Activated CD8-positive, alpha-beta T cell treated with anti-CD3 and anti-CD28 coated beads for 36 hours (primary cell): ENCODE measurements around the gene ASCL5. TPM values are rescaled to one million over a fixed set of nuclear protein-coding genes. Genes with fewer than 3 reads are reported as not detected.

Experiments
- ATAC-seq: fragments of 200-7000 bp; cut with Tn5 transposase; one replicate; pipeline ENCODE4 v1.10.0; 2021; ENCODE audit warnings: mild to moderate bottlenecking, moderate library complexity
- CTCF ChIA-PET: fragments of 350-600 bp; sonication (Branson Sonifier 250); formaldehyde crosslinking; loops from one replicate; lab custom pipeline; 2021; ENCODE audit warnings: antibody characterized with exemption; lab: Charles Lee
- POLR2A ChIA-PET: fragments of 350-600 bp; sonication (Branson Sonifier 250); formaldehyde crosslinking; loops from one replicate; lab custom pipeline; 2021; ENCODE audit warnings: antibody characterized with exemption; lab: Charles Lee
- DNase-seq: peaks from one replicate; pipeline ENCODE4 v3.0.0-alpha.2; 2020
- H3K27ac Mint-ChIP-seq: one replicate; pipeline ENCODE4 v1.8.0; 2021; ENCODE audit warnings: mild to moderate bottlenecking, mixed read lengths
- H3K27me3 Mint-ChIP-seq: one replicate; pipeline ENCODE4 v1.8.0; 2021; ENCODE audit warnings: mixed read lengths
- H3K36me3 Mint-ChIP-seq: one replicate; pipeline ENCODE4 v1.8.0; 2021; ENCODE audit warnings: low read depth, mixed read lengths
- H3K4me1 Mint-ChIP-seq: one replicate; pipeline ENCODE4 v1.8.0; 2021; ENCODE audit warnings: low read depth, mixed read lengths
- H3K4me3 Mint-ChIP-seq: one replicate; pipeline ENCODE4 v1.8.0; 2021; ENCODE audit warnings: mild to moderate bottlenecking, moderate library complexity, mixed read lengths
- H3K9me3 Mint-ChIP-seq: one replicate; pipeline ENCODE4 v1.8.0; 2021; ENCODE audit warnings: mixed read lengths
- intact Hi-C: fragments of 100-400 bp; cut with micrococcal nuclease; formaldehyde crosslinking; loops from one replicate; pipeline ENCODE4 v1.10.0; 2022
- total RNA-seq, 2 experiments: library from RNA; stranded (reverse); gene quantifications; one replicate each; pipeline ENCODE4 v1.2.3, GENCODE V29; 2021
- TF ChIP-seq, protein P1 (sequence below): fragments of 200-600 bp; IDR thresholded peaks from one replicate; pipeline ENCODE4 v1.8.0; 2022; ENCODE audit warnings: antibody characterized with exemption, mild to moderate bottlenecking

Gene ASCL5
- total RNA-seq, 2 experiments from 2014 or later, result 0.29 to 0.36 TPM

DNA sequence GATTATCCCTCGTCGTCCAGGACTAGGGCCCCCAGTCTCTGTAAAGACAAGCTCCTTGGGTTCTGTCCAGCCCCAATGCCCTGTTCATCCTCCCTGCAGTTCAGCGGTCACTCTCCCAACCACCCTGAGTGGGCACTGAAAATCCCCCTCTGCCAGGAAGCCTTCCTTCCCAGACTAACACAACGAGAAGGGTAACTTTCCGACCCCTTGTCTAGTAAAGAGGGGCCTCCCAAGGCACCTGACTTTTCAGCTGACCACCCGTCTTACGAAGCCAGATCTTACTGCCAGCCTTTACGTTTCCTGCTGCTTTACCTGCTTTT lies 13.9 kb upstream of the ASCL5 start:
- ChIA-PET POLR2A (no interaction called here), CTCF (interaction anchor here (0.9 to 1.8 kb wide), 3 partner anchors 22 to 168 kb away, joined by 3 to 6 read pairs (median 5); no protein-coding TSS in a partner anchor)
- H3K4me3 Mint-ChIP-seq, result no peak overlapping the region
- H3K4me1 Mint-ChIP-seq, result no peaks in the 10 kb centered on the region
- DNase-seq (no peak), ATAC-seq (no peak)
- H3K36me3 Mint-ChIP-seq, result peaks cover 12% of the 10 kb centered on the region
- TF ChIP-seq, protein P1, sequence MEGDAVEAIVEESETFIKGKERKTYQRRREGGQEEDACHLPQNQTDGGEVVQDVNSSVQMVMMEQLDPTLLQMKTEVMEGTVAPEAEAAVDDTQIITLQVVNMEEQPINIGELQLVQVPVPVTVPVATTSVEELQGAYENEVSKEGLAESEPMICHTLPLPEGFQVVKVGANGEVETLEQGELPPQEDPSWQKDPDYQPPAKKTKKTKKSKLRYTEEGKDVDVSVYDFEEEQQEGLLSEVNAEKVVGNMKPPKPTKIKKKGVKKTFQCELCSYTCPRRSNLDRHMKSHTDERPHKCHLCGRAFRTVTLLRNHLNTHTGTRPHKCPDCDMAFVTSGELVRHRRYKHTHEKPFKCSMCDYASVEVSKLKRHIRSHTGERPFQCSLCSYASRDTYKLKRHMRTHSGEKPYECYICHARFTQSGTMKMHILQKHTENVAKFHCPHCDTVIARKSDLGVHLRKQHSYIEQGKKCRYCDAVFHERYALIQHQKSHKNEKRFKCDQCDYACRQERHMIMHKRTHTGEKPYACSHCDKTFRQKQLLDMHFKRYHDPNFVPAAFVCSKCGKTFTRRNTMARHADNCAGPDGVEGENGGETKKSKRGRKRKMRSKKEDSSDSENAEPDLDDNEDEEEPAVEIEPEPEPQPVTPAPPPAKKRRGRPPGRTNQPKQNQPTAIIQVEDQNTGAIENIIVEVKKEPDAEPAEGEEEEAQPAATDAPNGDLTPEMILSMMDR, result no peak
- intact Hi-C loops, result no loop called here
- H3K9me3 Mint-ChIP-seq, result no peaks in the 10 kb centered on the region
- no peak overlapping the region for H3K27ac Mint-ChIP-seq
- H3K27me3 Mint-ChIP-seq, result no peaks in the 10 kb centered on the region

DNA sequence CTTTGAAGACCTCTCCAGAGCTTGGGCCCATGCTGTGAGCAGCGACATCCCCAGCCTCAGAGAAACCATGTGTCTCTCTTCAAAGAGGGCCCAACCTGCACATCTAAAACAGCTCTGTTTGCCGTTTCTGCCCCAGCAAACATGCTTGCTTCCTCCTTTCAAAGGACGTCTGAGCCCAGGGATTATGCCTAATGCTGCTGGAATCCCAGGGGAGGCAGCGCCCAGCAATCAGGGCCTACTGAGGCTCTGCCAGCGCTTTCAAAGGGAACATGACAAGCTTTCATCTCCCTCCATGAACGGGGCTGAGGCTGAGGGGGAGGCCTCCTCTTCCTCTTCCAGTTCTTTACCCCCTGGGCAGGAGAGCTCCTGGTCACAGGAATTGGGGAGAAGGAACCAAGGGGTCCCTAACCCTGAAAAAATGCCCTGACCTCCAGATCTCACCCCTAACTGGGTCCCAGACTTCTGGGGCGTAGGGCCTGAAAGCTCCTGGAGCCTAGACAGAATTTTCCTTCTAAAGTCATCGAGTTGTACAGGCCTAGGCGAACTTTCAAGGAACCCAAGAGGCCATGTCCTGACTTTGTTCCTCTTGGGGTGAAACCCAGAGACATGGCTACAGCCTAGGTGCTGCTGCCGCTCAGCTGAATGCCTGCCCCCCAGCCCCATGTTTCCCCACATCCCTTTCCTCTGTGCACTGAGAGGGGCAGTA lies 13.4 kb upstream of the ASCL5 start:
- ChIA-PET CTCF (interaction anchor here (0.9 to 1.8 kb wide), 3 partner anchors 21 to 168 kb away, joined by 3 to 6 read pairs (median 5); no protein-coding TSS in a partner anchor), POLR2A (interaction anchor here (0.5 kb wide), 1 partner anchor 37 kb away, joined by 3 read pairs; no protein-coding TSS in a partner anchor)
- H3K4me3 Mint-ChIP-seq, result no peak overlapping the region
- intact Hi-C loops, result no loop called here
- no peak for ATAC-seq
- no peak overlapping the region for H3K27ac Mint-ChIP-seq
- TF ChIP-seq, protein P1, result no peak
- no peaks in the 10 kb centered on the region for H3K4me1 Mint-ChIP-seq
- peaks cover 12% of the 10 kb centered on the region for H3K36me3 Mint-ChIP-seq
- H3K9me3 Mint-ChIP-seq, result no peaks in the 10 kb centered on the region
- H3K27me3 Mint-ChIP-seq, result no peaks in the 10 kb centered on the region
- no peak for DNase-seq

DNA sequence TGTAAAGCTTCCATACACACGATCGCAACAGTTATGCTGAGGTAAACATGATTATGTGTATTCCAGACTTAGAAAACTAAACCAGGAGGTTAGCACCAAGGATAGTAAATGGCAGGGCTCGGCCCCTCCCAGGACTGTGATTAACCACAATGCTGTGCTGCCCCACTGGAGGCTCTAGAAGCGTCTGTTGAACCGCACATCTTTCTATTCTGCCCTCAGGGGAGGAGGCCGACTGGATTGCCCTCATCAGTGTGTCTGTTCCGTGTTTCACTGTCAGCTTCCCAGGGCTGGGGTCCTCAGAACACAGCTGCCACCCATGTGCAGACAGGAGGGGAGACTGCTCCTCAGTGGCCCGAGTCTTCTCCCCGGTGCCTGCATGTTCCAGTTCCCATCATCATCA lies 12.8 kb upstream of the ASCL5 start:
- intact Hi-C loops, result no loop called here
- no peaks in the 10 kb centered on the region for H3K9me3 Mint-ChIP-seq
- ChIA-PET POLR2A (interaction anchor here (0.5 kb wide), 1 partner anchor 37 kb away, joined by 3 read pairs; no protein-coding TSS in a partner anchor), CTCF (interaction anchor here (1.4 to 1.8 kb wide), 2 partner anchors 21 to 83 kb away, joined by 5 to 6 read pairs; no protein-coding TSS in a partner anchor)
- no peak overlapping the region for H3K27ac Mint-ChIP-seq
- no peak for DNase-seq
- H3K4me1 Mint-ChIP-seq, result no peaks in the 10 kb centered on the region
- TF ChIP-seq, protein P1, result no peak
- ATAC-seq, result no peak
- H3K36me3 Mint-ChIP-seq, result peaks cover 13% of the 10 kb centered on the region
- no peaks in the 10 kb centered on the region for H3K27me3 Mint-ChIP-seq
- H3K4me3 Mint-ChIP-seq, result no peak overlapping the region

DNA sequence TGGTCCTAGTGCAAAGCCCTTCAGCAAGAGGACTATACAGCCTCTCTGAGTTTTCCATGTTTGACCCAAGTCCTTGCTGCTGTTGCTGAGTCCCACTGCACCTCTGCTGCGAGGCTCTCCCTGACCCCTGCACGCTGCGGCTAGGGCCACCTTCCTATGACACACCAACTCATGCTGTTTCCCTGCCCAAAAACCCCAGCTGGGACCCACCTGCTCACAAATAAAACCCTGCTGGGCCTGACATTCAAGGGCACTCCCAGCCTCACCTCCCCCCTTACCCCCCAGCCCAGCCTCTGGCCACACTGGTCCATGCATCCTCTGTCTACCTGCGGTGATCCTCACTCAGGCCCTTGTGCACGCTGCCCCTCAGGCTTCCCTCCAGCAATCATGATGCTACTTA lies 12.3 kb upstream of the ASCL5 start:
- CTCF ChIA-PET, result interaction anchor here (1.4 kb wide), 1 partner anchor 20 kb away, joined by 3 read pairs; no protein-coding TSS in a partner anchor
- intact Hi-C loops, result no loop called here
- TF ChIP-seq, protein P1, result no peak
- Mint-ChIP-seq H3K9me3 (no peaks in the 10 kb centered on the region), H3K27me3 (no peaks in the 10 kb centered on the region), H3K27ac (no peak overlapping the region), H3K4me3 (no peak overlapping the region), H3K36me3 (peaks cover 10% of the 10 kb centered on the region), H3K4me1 (no peaks in the 10 kb centered on the region)
- POLR2A ChIA-PET, result no interaction called here
- DNase-seq (no peak), ATAC-seq (no peak)

DNA sequence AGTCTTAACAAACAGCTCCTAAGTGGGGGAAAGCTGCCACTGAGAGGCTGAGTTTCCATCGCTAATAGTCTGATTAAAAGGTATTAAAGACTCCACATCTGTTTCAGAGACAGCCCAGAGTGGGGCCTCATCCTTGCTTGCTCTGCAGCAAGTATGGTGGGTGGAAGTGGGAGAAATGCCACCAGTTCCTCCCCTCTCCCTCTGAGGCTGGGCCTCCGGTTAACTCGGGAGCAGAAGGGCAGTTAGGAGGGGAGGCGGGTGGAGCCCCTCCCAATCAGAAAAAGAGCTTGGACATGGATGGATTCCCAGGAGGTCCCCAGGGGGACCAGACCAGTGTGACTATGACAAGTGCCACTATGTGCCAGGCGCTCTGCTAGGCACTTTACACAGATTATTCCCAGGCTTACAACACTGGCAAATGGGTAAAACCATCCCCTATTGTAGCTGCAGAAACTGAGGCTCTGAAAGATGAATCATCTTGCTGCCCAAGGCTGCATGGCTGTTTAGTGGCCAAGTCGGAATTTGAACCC lies 11.4 kb upstream of the ASCL5 start:
- no peaks in the 10 kb centered on the region for H3K9me3 Mint-ChIP-seq

More for the DNA sequence above, 11.4 kb upstream of the ASCL5 start:
- H3K4me1 Mint-ChIP-seq, result no peaks in the 10 kb centered on the region
- ChIA-PET CTCF (interaction anchor here (1.4 kb wide), 1 partner anchor 19 kb away, joined by 3 read pairs; no protein-coding TSS in a partner anchor), POLR2A (no interaction called here)
- intact Hi-C loops, result no loop called here
- H3K27me3 Mint-ChIP-seq, result no peaks in the 10 kb centered on the region
- ATAC-seq, result no peak
- H3K36me3 Mint-ChIP-seq, result peaks cover 5% of the 10 kb centered on the region
- TF ChIP-seq, protein P1, result no peak
- no peak overlapping the region for H3K4me3 Mint-ChIP-seq
- no peak for DNase-seq
- H3K27ac Mint-ChIP-seq, result no peak overlapping the region
